CD14-positive monocyte (primary cell): Measurements from ENCODE around the gene GPRC5C. TPM values are rescaled to one million over a fixed set of nuclear protein-coding genes. Genes with fewer than 3 reads are reported as not detected.
A peak's percentile ranks its signal among the peaks of the same experiment; 100 is the strongest.

Source experiments
- DNase-seq, 3 donors: peaks; one replicate each; pipeline ENCODE4 v3.0.0-alpha.2; 2011 to 2022
- H2AFZ ChIP-seq: 2 replicates; pipeline ENCODE4 v1.6.0; 2012; ENCODE audit warnings: mild to moderate bottlenecking, low read depth, low read length, inconsistent platforms; ENCODE audit not compliant: insufficient read depth, poor library complexity, severe bottlenecking
- H3K27ac ChIP-seq, 2 donors: 1 replicate in 1 of 2; 2 replicates in 1 of 2; pipeline ENCODE4 v1.5.1; 2012 to 2013; ENCODE audit warnings: low read length in 2 of 2, control low read depth in 1 of 2, inconsistent platforms in 1 of 2, low read depth in 1 of 2, mild to moderate bottlenecking in 1 of 2
- H3K27me3 ChIP-seq, 2 donors: one replicate each; pipeline versions ENCODE4 v1.6.0 to v1.6.1; 2011 to 2013; ENCODE audit warnings: low read length in 2 of 2; ENCODE audit not compliant: control insufficient read depth in 2 of 2, insufficient read depth in 2 of 2
- H3K36me3 ChIP-seq, 2 donors: replicated peaks in 1 of 2; 1 replicate in 1 of 2; 2 replicates in 1 of 2; pipeline versions ENCODE4 v1.5.1 to v1.6.1; 2012 to 2013; ENCODE audit warnings: low read length in 2 of 2, control low read depth in 1 of 2, inconsistent platforms in 1 of 2, mild to moderate bottlenecking in 1 of 2; ENCODE audit not compliant: insufficient read depth in 2 of 2, control insufficient read depth in 1 of 2
- H3K4me1 ChIP-seq, 2 donors: 1 replicate in 1 of 2; 2 replicates in 1 of 2; pipeline versions ENCODE4 v1.5.1 to v1.6.1; 2012 to 2013; ENCODE audit warnings: low read length in 2 of 2, control low read depth in 1 of 2, inconsistent platforms in 1 of 2, mild to moderate bottlenecking in 1 of 2, moderate library complexity in 1 of 2; ENCODE audit not compliant: insufficient read depth in 2 of 2, control insufficient read depth in 1 of 2
- H3K4me2 ChIP-seq: replicated peaks from 2 replicates; pipeline ENCODE3; 2012; ENCODE audit warnings: low read length, moderate library complexity, mild to moderate bottlenecking; ENCODE audit not compliant: poor library complexity, severe bottlenecking; ENCODE audit errors: extremely low read depth
- H3K4me3 ChIP-seq, 3 experiments: fragments of 200-600 bp in 1 of 3; sonication (generic) in 1 of 3; replicated peaks in 1 of 3; 1 replicate in 2 of 3; 2 replicates in 1 of 3; pipeline ENCODE4 v1.5.1; 2011 to 2013; ENCODE audit warnings: low read length in 3 of 3, mild to moderate bottlenecking in 3 of 3, control low read depth in 2 of 3, low read depth in 2 of 3, inconsistent platforms in 1 of 3, moderate library complexity in 1 of 3
- H3K79me2 ChIP-seq: 2 replicates; pipeline ENCODE4 v1.6.0; 2012; ENCODE audit warnings: mild to moderate bottlenecking, control low read depth, inconsistent platforms, low read length, moderate library complexity; ENCODE audit not compliant: insufficient read depth
- H3K9ac ChIP-seq: 2 replicates; pipeline ENCODE4 v1.6.0; 2017; ENCODE audit warnings: low read length, mild to moderate bottlenecking; ENCODE audit not compliant: insufficient read depth, poor library complexity, severe bottlenecking
- H3K9me3 ChIP-seq, 2 donors: replicated peaks in 1 of 2; 1 replicate in 1 of 2; 2 replicates in 1 of 2; pipeline versions ENCODE4 v1.5.1 to v1.6.1; 2012 to 2013; ENCODE audit warnings: low read length in 2 of 2, control low read depth in 1 of 2; ENCODE audit not compliant: control insufficient read depth in 1 of 2, insufficient read depth in 1 of 2
- H4K20me1 ChIP-seq: 2 replicates; pipeline ENCODE4 v1.6.0; 2012; ENCODE audit warnings: mild to moderate bottlenecking, low read length, control low read depth, moderate library complexity; ENCODE audit not compliant: insufficient read depth
- H3K27ac Mint-ChIP-seq, 7 donors: one replicate each; pipeline ENCODE4 v1.8.0; 2020; ENCODE audit warnings: mild to moderate bottlenecking in 7 of 7, mixed read lengths in 7 of 7, moderate library complexity in 6 of 7, inconsistent platforms in 2 of 7
- H3K27me3 Mint-ChIP-seq, 3 donors: one replicate each; pipeline ENCODE4 v1.8.0; 2021 to 2022; ENCODE audit warnings: low read depth in 3 of 3, mild to moderate bottlenecking in 3 of 3, mixed read lengths in 3 of 3, moderate library complexity in 3 of 3, inconsistent platforms in 1 of 3
- H3K36me3 Mint-ChIP-seq, 2 donors: one replicate each; pipeline ENCODE4 v1.8.0; 2020; ENCODE audit warnings: mixed read lengths in 2 of 2, inconsistent platforms in 1 of 2, mild to moderate bottlenecking in 1 of 2
- H3K4me1 Mint-ChIP-seq: one replicate; pipeline ENCODE4 v1.8.0; 2020; ENCODE audit warnings: mild to moderate bottlenecking, mixed read lengths
- H3K4me3 Mint-ChIP-seq, 2 donors: one replicate each; pipeline ENCODE4 v1.8.0; 2020; ENCODE audit warnings: mild to moderate bottlenecking in 2 of 2, mixed read lengths in 2 of 2, moderate library complexity in 1 of 2
- H3K9me3 Mint-ChIP-seq, 7 donors: one replicate each; pipeline ENCODE4 v1.8.0; 2020 to 2022; ENCODE audit warnings: mixed read lengths in 7 of 7, mild to moderate bottlenecking in 6 of 7, moderate library complexity in 6 of 7, inconsistent platforms in 2 of 7
- CTCF ChIP-seq: fragments of 200-600 bp; IDR thresholded peaks from one replicate; pipeline ENCODE4 v1.8.0; 2022; ENCODE audit warnings: antibody characterized with exemption, mild to moderate bottlenecking
- WGBS: methylation state at CpG from one replicate; pipeline ENCODE4 v1.1.5; 2013; ENCODE audit warnings: missing lambda C conversion rate; ENCODE audit not compliant: insufficient coverage; 5-methylcytosine and 5-hydroxymethylcytosine counted together
- intact Hi-C, 2 donors: fragments of 100-400 bp; cut with micrococcal nuclease; formaldehyde crosslinking; loops; one replicate each; pipeline versions ENCODE4 v1.15.0 to v1.15.1; 2023
- polyA plus RNA-seq, 3 donors: library from polyadenylated mRNA; depleted of rRNA in 1 of 3; unstranded in 2 of 3; stranded (reverse) in 1 of 3; fragments of 300-500 nt in 2 of 3; fragments of >200 nt in 1 of 3; fragmentation: Illumina TruSeq in 2 of 3; gene quantifications; 1 replicate in 2 of 3; 2 replicates in 1 of 3; pipeline ENCODE4 v1.2.3, GENCODE V29; 2012 to 2021

GPRC5C gene
- polyA plus RNA-seq, 3 donors, result 0.47 to 3.3 (median 1.9) TPM

DNA sequence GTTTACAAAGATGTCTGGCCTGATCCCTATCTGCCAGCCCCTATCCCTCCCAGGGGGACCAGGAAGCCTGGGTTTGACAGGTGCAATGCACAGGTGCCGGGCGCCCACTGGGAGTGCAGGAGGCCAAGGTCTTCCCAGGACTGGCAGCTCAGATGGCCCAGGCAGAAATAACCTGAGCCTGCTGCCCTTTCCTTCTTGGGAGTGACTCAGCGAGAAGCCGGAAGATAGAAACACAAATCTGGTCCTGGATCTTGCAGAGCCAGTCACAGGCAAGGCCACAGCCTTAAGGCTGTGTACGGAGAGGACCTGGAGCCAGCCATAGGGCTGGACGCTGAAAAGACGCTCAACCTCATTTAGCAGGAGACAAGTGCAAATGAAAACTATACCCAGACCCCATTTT, 36.9 kb upstream of the GPRC5C start:
- H3K4me1 ChIP-seq, result peaks cover 10 to 21% of the 10 kb centered on the region in 2 donors
- peak overlapping the region in 1 of 2 donors; percentile 38 for H3K4me3 Mint-ChIP-seq
- no peak overlapping the region for H2AFZ ChIP-seq

DNA sequence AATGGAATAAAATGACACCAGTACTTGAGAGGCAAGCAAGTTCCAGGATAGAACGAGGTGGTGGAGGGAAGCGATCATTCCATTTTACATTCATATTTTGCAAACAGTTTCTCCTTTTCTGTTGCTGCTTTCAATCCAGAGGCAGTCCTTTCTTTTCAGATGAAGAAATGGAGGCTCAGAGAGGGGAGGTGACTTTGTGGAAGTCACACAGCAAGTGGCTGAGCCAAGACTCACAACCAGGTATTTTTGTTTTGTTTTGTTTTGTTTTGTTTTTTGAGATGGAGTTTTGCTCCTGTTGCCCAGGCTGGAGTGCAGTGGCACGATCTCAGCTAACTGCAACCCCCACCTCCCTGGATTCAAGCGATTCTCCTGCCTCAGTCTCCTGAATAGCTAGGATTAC, 35.3 kb upstream of the GPRC5C start:
- H3K4me1 ChIP-seq, result peaks cover 6 to 11% of the 10 kb centered on the region in 2 donors
- no CpG with 5 or more reads among the region's 4 CpGs for WGBS
- no peak overlapping the region for H3K27ac ChIP-seq
- Mint-ChIP-seq H3K27ac (no peak overlapping the region), H3K4me3 (no peak overlapping the region), H3K4me1 (peaks cover 18% of the 10 kb centered on the region), H3K36me3 (peaks cover 0 to 4% of the 10 kb centered on the region in 2 donors), H3K27me3 (peaks cover 4 to 13% (median 5%) of the 10 kb centered on the region in 3 donors), H3K9me3 (peaks cover 3 to 19% (median 12%) of the 10 kb centered on the region in 7 donors)
- peaks cover 0 to 11% of the 10 kb centered on the region in 2 donors for H3K9me3 ChIP-seq
- H3K9ac ChIP-seq, result no peak overlapping the region
- no peak overlapping the region for H3K4me3 ChIP-seq
- no peak for DNase-seq
- H4K20me1 ChIP-seq, result no peaks in the 10 kb centered on the region
- no peak overlapping the region for H2AFZ ChIP-seq
- no peaks in the 10 kb centered on the region for H3K36me3 ChIP-seq
- no peak overlapping the region for H3K4me2 ChIP-seq
- H3K27me3 ChIP-seq, result no peaks in the 10 kb centered on the region
- intact Hi-C loops, result no loop called here
- H3K79me2 ChIP-seq, result no peaks in the 10 kb centered on the region
- TF ChIP-seq CTCF, result no peak

More for the DNA sequence above, 36.9 kb upstream of the GPRC5C start:
- Histone ChIP-seq H3K9ac (no peak overlapping the region), H3K9me3 (peaks cover 0 to 11% of the 10 kb centered on the region in 2 donors), H3K36me3 (no peaks in the 10 kb centered on the region), H4K20me1 (no peaks in the 10 kb centered on the region), H3K79me2 (no peaks in the 10 kb centered on the region), H3K27me3 (no peaks in the 10 kb centered on the region), H3K4me2 (no peak overlapping the region), H3K27ac (no peak overlapping the region), H3K4me3 (no peak overlapping the region)
- peaks cover 27% of the 10 kb centered on the region for H3K4me1 Mint-ChIP-seq
- H3K27me3 Mint-ChIP-seq, result peaks cover 3 to 10% (median 3%) of the 10 kb centered on the region in 3 donors
- H3K27ac Mint-ChIP-seq, result peak overlapping the region in 1 of 7 donors; percentile 20
- H3K36me3 Mint-ChIP-seq, result peaks cover 0 to 4% of the 10 kb centered on the region in 2 donors
- WGBS, result 81% methylated on average over 7 of the region's 7 CpGs
- intact Hi-C loops, result no loop called here
- TF ChIP-seq CTCF, result no peak
- H3K9me3 Mint-ChIP-seq, result peaks cover 8 to 17% (median 12%) of the 10 kb centered on the region in 7 donors
- DNase-seq, result no peak
